GM18507 (cell line): Measurements from ENCODE around the gene PPP1R26.
"Not testable (repeated sequence)": the region's sequence is repeated elsewhere in the genome, so short reads cannot be mapped to it uniquely, and the experiment has no call there.

Experiments
- DNase-seq: peaks from one replicate; pipeline ENCODE4 v3.0.0; 2011; ENCODE audit warnings: low read depth; ENCODE audit not compliant: insufficient read length; ENCODE audit errors: extremely low spot score
- FAIRE-seq: peaks from 2 replicates; lab custom pipeline; 2011; peaks lifted over from hg19 to GRCh38; lab: Jason Lieb, UNC

Gene PPP1R26

GRCh38 chr9:135501261-135502167 is 21.9 kb downstream of the PPP1R26 start:
- DNase-seq (no peak), FAIRE-seq (no peak)

GRCh38 chr9:135502168-135502872 is 22.7 kb downstream of the PPP1R26 start:
- no peak for FAIRE-seq

GRCh38 chr9:135502873-135503321 is 23.3 kb downstream of the PPP1R26 start:
- no peak for FAIRE-seq
- no peak for DNase-seq

More at GRCh38 chr9:135502168-135502872, 22.7 kb downstream of the PPP1R26 start:
- DNase-seq = no peak

- FAIRE-seq = no peak
- no peak for DNase-seq
These were observed 24.0 kb downstream of the PPP1R26 start for GRCh38 chr9:135503371-135504261.

- FAIRE-seq = peak; percentile 81
- peak; percentile 33 for DNase-seq
These were observed 25.0 kb downstream of the PPP1R26 start for GRCh38 chr9:135504262-135505243.

- DNase-seq (no peak), FAIRE-seq (no peak)
These were observed 26.0 kb downstream of the PPP1R26 start for GRCh38 chr9:135505406-135506187.

- DNase-seq (no peak), FAIRE-seq (no peak)
These were observed 26.9 kb downstream of the PPP1R26 start for GRCh38 chr9:135506327-135507103.

- DNase-seq = no peak
- no peak for FAIRE-seq
These were observed 27.8 kb downstream of the PPP1R26 start for GRCh38 chr9:135507104-135508035.

- DNase-seq (no peak), FAIRE-seq (no peak)
These were observed 28.7 kb downstream of the PPP1R26 start for GRCh38 chr9:135508211-135508820.

GRCh38 chr9:135509458-135509857 is 29.9 kb downstream of the PPP1R26 start:
- DNase-seq (no peak), FAIRE-seq (no peak)

GRCh38 chr9:135512241-135512603 is 32.6 kb downstream of the PPP1R26 start:
- DNase-seq (no peak), FAIRE-seq (no peak)

GRCh38 chr9:135512904-135513303 is 33.3 kb downstream of the PPP1R26 start:
- DNase-seq = no peak

GRCh38 chr9:135513351-135513846 is 33.8 kb downstream of the PPP1R26 start:
- DNase-seq (no peak), FAIRE-seq (no peak)

More at GRCh38 chr9:135512904-135513303, 33.3 kb downstream of the PPP1R26 start:
- FAIRE-seq = no peak

GRCh38 chr9:135513906-135514305 is 34.3 kb downstream of the PPP1R26 start:
- not testable (repeated sequence) for FAIRE-seq, DNase-seq

- FAIRE-seq = no peak
- no peak for DNase-seq
These were observed 34.9 kb downstream of the PPP1R26 start for GRCh38 chr9:135514342-135515082.
